ENCODE measurements around the gene HOXB13. TPM values are rescaled to one million over a fixed set of nuclear protein-coding genes. Genes with fewer than 3 reads are reported as not detected.

Gene HOXB13
- total and polyA plus RNA-seq, 2 experiments from 2014 or later, result not detected

DNA sequence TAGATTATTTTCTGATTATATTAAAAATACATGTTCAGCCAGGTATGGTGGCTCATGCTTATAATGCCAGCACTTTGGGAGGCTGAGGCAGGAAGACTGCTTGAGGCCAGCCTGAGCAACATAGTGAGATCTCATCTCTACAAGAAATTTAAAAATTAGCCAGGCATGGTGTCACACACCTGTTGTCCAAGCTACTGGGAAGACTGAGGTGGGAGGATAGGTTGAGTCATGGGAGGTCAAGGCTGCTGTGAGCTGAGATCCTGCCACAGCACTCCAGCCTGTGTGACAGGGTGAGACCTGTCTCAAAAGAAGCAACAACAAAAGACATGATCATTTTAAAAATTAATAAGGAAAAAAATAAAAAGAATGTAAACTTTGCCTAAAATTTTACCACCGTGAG is 46.9 kb downstream of the HOXB13 start (continued):
- TF ChIP-seq, protein P1, sequence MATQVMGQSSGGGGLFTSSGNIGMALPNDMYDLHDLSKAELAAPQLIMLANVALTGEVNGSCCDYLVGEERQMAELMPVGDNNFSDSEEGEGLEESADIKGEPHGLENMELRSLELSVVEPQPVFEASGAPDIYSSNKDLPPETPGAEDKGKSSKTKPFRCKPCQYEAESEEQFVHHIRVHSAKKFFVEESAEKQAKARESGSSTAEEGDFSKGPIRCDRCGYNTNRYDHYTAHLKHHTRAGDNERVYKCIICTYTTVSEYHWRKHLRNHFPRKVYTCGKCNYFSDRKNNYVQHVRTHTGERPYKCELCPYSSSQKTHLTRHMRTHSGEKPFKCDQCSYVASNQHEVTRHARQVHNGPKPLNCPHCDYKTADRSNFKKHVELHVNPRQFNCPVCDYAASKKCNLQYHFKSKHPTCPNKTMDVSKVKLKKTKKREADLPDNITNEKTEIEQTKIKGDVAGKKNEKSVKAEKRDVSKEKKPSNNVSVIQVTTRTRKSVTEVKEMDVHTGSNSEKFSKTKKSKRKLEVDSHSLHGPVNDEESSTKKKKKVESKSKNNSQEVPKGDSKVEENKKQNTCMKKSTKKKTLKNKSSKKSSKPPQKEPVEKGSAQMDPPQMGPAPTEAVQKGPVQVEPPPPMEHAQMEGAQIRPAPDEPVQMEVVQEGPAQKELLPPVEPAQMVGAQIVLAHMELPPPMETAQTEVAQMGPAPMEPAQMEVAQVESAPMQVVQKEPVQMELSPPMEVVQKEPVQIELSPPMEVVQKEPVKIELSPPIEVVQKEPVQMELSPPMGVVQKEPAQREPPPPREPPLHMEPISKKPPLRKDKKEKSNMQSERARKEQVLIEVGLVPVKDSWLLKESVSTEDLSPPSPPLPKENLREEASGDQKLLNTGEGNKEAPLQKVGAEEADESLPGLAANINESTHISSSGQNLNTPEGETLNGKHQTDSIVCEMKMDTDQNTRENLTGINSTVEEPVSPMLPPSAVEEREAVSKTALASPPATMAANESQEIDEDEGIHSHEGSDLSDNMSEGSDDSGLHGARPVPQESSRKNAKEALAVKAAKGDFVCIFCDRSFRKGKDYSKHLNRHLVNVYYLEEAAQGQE (IDR thresholded peaks at IDR 0.05; ENCODE audit: unreplicated experiment), result no peak
- no peak for TF ChIP-seq EZH2 (IDR thresholded peaks at IDR 0.05; ENCODE audit: low read depth, unreplicated experiment)
- TF ChIP-seq NANOG (IDR thresholded peaks at IDR 0.05; ENCODE audit: borderline replicate concordance), result no peak
- no peak for TF ChIP-seq ZNF114 (CRISPR knock-in tag; IDR thresholded peaks at IDR 0.05)
- TF ChIP-seq, protein P2, sequence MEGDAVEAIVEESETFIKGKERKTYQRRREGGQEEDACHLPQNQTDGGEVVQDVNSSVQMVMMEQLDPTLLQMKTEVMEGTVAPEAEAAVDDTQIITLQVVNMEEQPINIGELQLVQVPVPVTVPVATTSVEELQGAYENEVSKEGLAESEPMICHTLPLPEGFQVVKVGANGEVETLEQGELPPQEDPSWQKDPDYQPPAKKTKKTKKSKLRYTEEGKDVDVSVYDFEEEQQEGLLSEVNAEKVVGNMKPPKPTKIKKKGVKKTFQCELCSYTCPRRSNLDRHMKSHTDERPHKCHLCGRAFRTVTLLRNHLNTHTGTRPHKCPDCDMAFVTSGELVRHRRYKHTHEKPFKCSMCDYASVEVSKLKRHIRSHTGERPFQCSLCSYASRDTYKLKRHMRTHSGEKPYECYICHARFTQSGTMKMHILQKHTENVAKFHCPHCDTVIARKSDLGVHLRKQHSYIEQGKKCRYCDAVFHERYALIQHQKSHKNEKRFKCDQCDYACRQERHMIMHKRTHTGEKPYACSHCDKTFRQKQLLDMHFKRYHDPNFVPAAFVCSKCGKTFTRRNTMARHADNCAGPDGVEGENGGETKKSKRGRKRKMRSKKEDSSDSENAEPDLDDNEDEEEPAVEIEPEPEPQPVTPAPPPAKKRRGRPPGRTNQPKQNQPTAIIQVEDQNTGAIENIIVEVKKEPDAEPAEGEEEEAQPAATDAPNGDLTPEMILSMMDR (conservative IDR thresholded peaks at IDR 0.05; ENCODE audit: low read depth in 2 of 2), result no peak
- TF ChIP-seq, protein P3, sequence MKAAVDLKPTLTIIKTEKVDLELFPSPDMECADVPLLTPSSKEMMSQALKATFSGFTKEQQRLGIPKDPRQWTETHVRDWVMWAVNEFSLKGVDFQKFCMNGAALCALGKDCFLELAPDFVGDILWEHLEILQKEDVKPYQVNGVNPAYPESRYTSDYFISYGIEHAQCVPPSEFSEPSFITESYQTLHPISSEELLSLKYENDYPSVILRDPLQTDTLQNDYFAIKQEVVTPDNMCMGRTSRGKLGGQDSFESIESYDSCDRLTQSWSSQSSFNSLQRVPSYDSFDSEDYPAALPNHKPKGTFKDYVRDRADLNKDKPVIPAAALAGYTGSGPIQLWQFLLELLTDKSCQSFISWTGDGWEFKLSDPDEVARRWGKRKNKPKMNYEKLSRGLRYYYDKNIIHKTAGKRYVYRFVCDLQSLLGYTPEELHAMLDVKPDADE (IDR thresholded peaks at IDR 0.05), result no peak

DNA sequence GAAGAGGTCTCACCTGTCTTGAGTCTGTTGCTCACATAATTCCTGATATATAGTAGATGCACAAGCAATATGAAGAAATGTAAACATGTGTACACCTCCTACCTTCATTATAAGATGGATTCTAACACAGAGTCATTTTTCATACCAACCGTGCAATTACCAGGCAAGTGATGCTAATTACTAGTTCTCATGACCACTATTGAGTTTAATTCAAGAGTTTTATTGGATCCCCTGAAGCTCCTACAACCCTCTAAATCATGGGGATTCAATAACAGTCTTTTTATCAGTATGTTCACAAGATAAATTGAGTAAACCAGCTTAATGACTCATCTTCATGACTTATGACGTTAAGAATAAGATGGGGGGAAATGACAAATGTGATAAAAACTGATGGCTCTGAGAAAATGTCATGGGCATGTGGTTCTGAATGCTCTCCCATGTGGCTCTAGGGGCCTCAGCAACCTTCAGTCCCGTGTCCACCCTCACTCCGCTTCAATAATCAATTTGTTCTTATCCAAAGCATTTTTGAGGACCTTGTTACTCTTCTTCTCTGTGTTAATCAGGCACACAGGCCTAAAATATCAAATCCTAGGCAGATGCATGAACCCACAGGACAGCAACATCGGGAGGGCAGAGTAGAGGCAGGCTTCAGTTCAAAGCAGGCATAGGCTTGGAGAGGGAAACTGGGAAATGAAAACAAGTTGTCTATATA is 49.0 kb downstream of the HOXB13 start:
- H3K36me3 ChIP-seq (ENCODE audit: insufficient read depth), result no peaks in the 10 kb centered on the region
- 0 out of 2 replicates have a peak, but pooled peaks cover 4% of the 10 kb centered on the region for H3F3A ChIP-seq (replicated peaks; ENCODE audit: low read depth)
- peaks cover 27% of the 10 kb centered on the region for H3K27me3 Mint-ChIP-seq (ENCODE audit: insufficient read depth, low read depth, poor library complexity)
- no peak overlapping the region for H3K27ac ChIP-seq (ENCODE audit: low read depth)
- peaks cover 60% of the 10 kb centered on the region for H3K27me3 ChIP-seq (ENCODE audit: insufficient read depth)
- no peaks in the 10 kb centered on the region for H3K36me3 Mint-ChIP-seq (ENCODE audit: low read depth)
- H3K4me3 ChIP-seq, result no peak overlapping the region
- H3K9me2 ChIP-seq (ENCODE audit: insufficient read depth), result no peaks in the 10 kb centered on the region
- H3K27ac Mint-ChIP-seq, result no peak overlapping the region
- H4K20me1 ChIP-seq (replicated peaks; ENCODE audit: insufficient read depth), result no peaks in the 10 kb centered on the region
- H3K9me3 Mint-ChIP-seq, result no peaks in the 10 kb centered on the region
- no peak overlapping the region for H2AFZ ChIP-seq
- no peak overlapping the region for H3K4me2 ChIP-seq
- no peaks in the 10 kb centered on the region for H3K79me2 ChIP-seq (replicated peaks; ENCODE audit: insufficient read depth)
- H3K4me1 ChIP-seq (ENCODE audit: insufficient read depth), result no peaks in the 10 kb centered on the region
- no peak overlapping the region for H3K4me3 Mint-ChIP-seq
- peaks cover 3% of the 10 kb centered on the region; the same call in 1 of the 3 replicates for H3K4me1 Mint-ChIP-seq
- ATAC-seq (no peak), DNase-seq (ENCODE audit: low spot score) (no peak)
- TF ChIP-seq NANOG (IDR thresholded peaks at IDR 0.05; ENCODE audit: borderline replicate concordance) (no peak), CREB1 (CRISPR knock-in tag; IDR thresholded peaks at IDR 0.05; ENCODE audit: low read depth) (no peak), ZNF114 (CRISPR knock-in tag; IDR thresholded peaks at IDR 0.05) (no peak), JUNB (IDR thresholded peaks at IDR 0.05; ENCODE audit: unreplicated experiment) (no peak), ZNF331 (CRISPR knock-in tag; IDR thresholded peaks at IDR 0.05; ENCODE audit: low read depth) (no peak)
- TF ChIP-seq, protein P1 (IDR thresholded peaks at IDR 0.05; ENCODE audit: unreplicated experiment), result no peak

Measured in GM23338 (cell line).